T-cell (primary cell): ENCODE results near the gene DOCK8. TPM values are rescaled to one million over a fixed set of nuclear protein-coding genes. Genes with fewer than 3 reads are reported as not detected.
"Not testable (repeated sequence)": the region's sequence is repeated elsewhere in the genome, so short reads cannot be mapped to it uniquely, and the experiment has no call there.

Experiments used
- ATAC-seq, 4 experiments: fragments of 200-7000 bp in 3 of 4; fragments of 150-1000 bp in 1 of 4; cut with Tn5 transposase; replicated peaks in 1 of 4; 1 replicate in 3 of 4; 2 replicates in 1 of 4; pipeline ENCODE4 v1.10.0; 2021; ENCODE audit warnings: moderate library complexity in 3 of 4, mild to moderate bottlenecking in 2 of 4, moderate number of reproducible peaks in 1 of 4
- CTCF ChIA-PET, 2 donors: fragments of 300-600 bp; sonication (Branson Sonifier 250); formaldehyde crosslinking; loops; one replicate each; lab custom pipeline; 2022; ENCODE audit warnings: antibody characterized with exemption in 2 of 2; lab: Charles Lee
- POLR2A ChIA-PET, 2 donors: fragments of 300-600 bp; sonication (Branson Sonifier 250); formaldehyde crosslinking; loops; one replicate each; lab custom pipeline; 2022; ENCODE audit warnings: antibody characterized with exemption in 2 of 2; lab: Charles Lee
- DNase-seq, 35 experiments: peaks; one replicate each; pipeline versions ENCODE4 v3.0.0 to v3.0.0-alpha.2; 2013 to 2023
- H3K27ac ChIP-seq: one replicate; pipeline ENCODE4 v1.5.1; 2013; ENCODE audit warnings: low read length
- H3K27me3 ChIP-seq, 2 experiments: replicated peaks in 1 of 2; 1 replicate in 1 of 2; 2 replicates in 1 of 2; pipeline versions ENCODE4 v1.6.1 to v1.7.0; 2013; ENCODE audit warnings: low read length in 1 of 2, mixed read lengths in 1 of 2; ENCODE audit not compliant: control insufficient read depth in 2 of 2, insufficient read depth in 2 of 2; ENCODE audit errors: extremely low read depth in 1 of 2
- H3K36me3 ChIP-seq, 2 donors: 1 replicate in 1 of 2; 2 replicates in 1 of 2; pipeline versions ENCODE4 v1.6.1 to v1.7.0; 2013; ENCODE audit warnings: low read length in 1 of 2; ENCODE audit not compliant: control insufficient read depth in 2 of 2, insufficient read depth in 1 of 2; ENCODE audit errors: extremely low read depth in 1 of 2
- H3K4me1 ChIP-seq, 2 experiments: 1 replicate in 1 of 2; 2 replicates in 1 of 2; pipeline versions ENCODE4 v1.6.1 to v1.7.0; 2013; ENCODE audit warnings: low read length in 2 of 2, mixed read lengths in 1 of 2; ENCODE audit not compliant: insufficient read depth in 2 of 2, control insufficient read depth in 1 of 2; ENCODE audit errors: extremely low read depth in 1 of 2
- H3K4me3 ChIP-seq, 2 donors: 1 replicate in 1 of 2; 2 replicates in 1 of 2; pipeline versions ENCODE4 v1.5.1 to v1.7.0; 2013; ENCODE audit warnings: mild to moderate bottlenecking in 2 of 2, low read length in 1 of 2, moderate library complexity in 1 of 2; ENCODE audit not compliant: control insufficient read depth in 1 of 2; ENCODE audit errors: extremely low read depth in 1 of 2
- H3K9me3 ChIP-seq: 2 replicates; pipeline ENCODE4 v1.7.0; 2013
- H3K27ac Mint-ChIP-seq, 2 donors: one replicate each; pipeline ENCODE4 v1.8.0; 2020 to 2021; ENCODE audit warnings: mild to moderate bottlenecking in 2 of 2, mixed read lengths in 2 of 2
- H3K27me3 Mint-ChIP-seq, 2 donors: one replicate each; pipeline ENCODE4 v1.8.0; 2021 to 2022; ENCODE audit warnings: mixed read lengths in 2 of 2
- H3K36me3 Mint-ChIP-seq: one replicate; pipeline ENCODE4 v1.8.0; 2021; ENCODE audit warnings: mixed read lengths
- H3K4me1 Mint-ChIP-seq, 3 donors: one replicate each; pipeline ENCODE4 v1.8.0; 2020 to 2022; ENCODE audit warnings: mixed read lengths in 3 of 3, mild to moderate bottlenecking in 1 of 3
- H3K4me3 Mint-ChIP-seq, 3 donors: one replicate each; pipeline ENCODE4 v1.8.0; 2020 to 2022; ENCODE audit warnings: mild to moderate bottlenecking in 3 of 3, mixed read lengths in 3 of 3, moderate library complexity in 3 of 3
- H3K9me3 Mint-ChIP-seq, 3 donors: one replicate each; pipeline ENCODE4 v1.8.0; 2020 to 2022; ENCODE audit warnings: mixed read lengths in 3 of 3
- WGBS: methylation state at CpG from one replicate; pipeline ENCODE4 v1.1.5; 2013; ENCODE audit warnings: missing lambda C conversion rate; ENCODE audit not compliant: insufficient coverage; 5-methylcytosine and 5-hydroxymethylcytosine counted together
- total RNA-seq, 35 experiments: library from RNA in 6 of 35; stranded (reverse) in 6 of 35; fragments of 120-200 nt in 1 of 35; gene quantifications; one replicate each; pipeline versions ENCODE4 v1.2.1 to v1.2.4 and lab custom pipeline; 2013 to 2026

Gene DOCK8
- total RNA-seq, 5 donors from 2014 or later (not counting 1 experiment from before 2014, with no cell fraction given), result 173 to 231 (median 208) TPM

DNA sequence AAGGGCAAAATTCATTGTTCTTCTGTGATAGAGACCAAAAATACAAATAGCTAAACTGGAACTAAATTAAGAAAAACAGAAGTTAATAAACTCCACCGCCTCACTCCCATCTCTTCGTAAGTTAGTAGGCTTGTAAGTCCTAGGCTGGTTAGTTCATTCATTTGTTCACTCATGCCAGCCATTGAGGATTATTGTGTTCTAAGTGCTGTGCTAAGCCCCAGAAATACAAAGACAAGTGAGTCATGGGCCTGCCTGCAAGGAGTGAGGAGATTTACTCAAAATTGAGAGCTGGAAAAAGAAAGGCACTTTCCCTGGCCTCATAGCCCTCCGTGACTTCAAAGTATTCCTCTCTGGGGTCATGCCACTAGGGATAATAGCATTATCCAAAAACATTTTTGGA lies 8.5 kb downstream of the DOCK8 start:
- ATAC-seq, result no peak
- WGBS, result no CpG with 5 or more reads among the region's 3 CpGs
- Histone ChIP-seq H3K27ac (no peak overlapping the region), H3K4me1 (peaks cover 0 to 12% of the 10 kb centered on the region in 2 experiments), H3K9me3 (no peaks in the 10 kb centered on the region), H3K4me3 (no peak overlapping the region), H3K36me3 (no peaks in the 10 kb centered on the region), H3K27me3 (no peaks in the 10 kb centered on the region)
- Mint-ChIP-seq H3K27me3 (no peaks in the 10 kb centered on the region), H3K27ac (peak overlapping the region in 1 of 2 donors; percentile 41), H3K9me3 (no peaks in the 10 kb centered on the region), H3K36me3 (no peaks in the 10 kb centered on the region), H3K4me1 (peaks cover 16 to 28% (median 16%) of the 10 kb centered on the region in 3 donors), H3K4me3 (peak overlapping the region in 1 of 3 donors; percentile 2)
- CTCF ChIA-PET, result no interaction called here
- POLR2A ChIA-PET, result no interaction called here
- no peak for DNase-seq

DNA sequence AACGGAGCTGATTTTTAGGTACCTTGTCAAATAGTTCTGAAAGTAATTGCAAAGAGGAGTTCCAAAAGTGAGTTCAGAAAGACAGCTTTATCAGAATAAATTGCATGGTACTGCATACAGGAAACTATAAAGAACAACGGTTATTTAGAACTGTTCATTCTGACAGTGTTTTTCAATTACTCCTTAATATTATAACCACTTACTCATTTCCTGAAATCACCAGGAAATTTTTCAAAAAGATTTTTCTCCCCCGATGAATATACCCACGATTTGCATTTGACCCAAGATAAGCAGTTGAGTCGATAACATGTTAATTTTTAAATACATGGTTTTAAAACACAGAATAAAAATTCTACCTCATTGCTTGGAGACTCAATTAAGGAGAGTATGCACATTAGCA lies 9.4 kb downstream of the DOCK8 start:
- H3K9me3 ChIP-seq, result no peaks in the 10 kb centered on the region
- Mint-ChIP-seq H3K9me3 (no peaks in the 10 kb centered on the region), H3K4me3 (no peak overlapping the region), H3K27ac (no peak overlapping the region), H3K27me3 (no peaks in the 10 kb centered on the region), H3K4me1 (peaks cover 16 to 28% (median 16%) of the 10 kb centered on the region in 3 donors), H3K36me3 (no peaks in the 10 kb centered on the region)
- 57% methylated on average over 2 of the region's 5 CpGs for WGBS
- no peaks in the 10 kb centered on the region for H3K36me3 ChIP-seq
- H3K27ac ChIP-seq, result no peak overlapping the region
- POLR2A ChIA-PET, result no interaction called here
- no peak for DNase-seq
- no peaks in the 10 kb centered on the region for H3K27me3 ChIP-seq
- H3K4me3 ChIP-seq, result no peak overlapping the region
- H3K4me1 ChIP-seq, result peaks cover 0 to 12% of the 10 kb centered on the region in 2 experiments
- CTCF ChIA-PET, result no interaction called here
- ATAC-seq, result no peak

DNA sequence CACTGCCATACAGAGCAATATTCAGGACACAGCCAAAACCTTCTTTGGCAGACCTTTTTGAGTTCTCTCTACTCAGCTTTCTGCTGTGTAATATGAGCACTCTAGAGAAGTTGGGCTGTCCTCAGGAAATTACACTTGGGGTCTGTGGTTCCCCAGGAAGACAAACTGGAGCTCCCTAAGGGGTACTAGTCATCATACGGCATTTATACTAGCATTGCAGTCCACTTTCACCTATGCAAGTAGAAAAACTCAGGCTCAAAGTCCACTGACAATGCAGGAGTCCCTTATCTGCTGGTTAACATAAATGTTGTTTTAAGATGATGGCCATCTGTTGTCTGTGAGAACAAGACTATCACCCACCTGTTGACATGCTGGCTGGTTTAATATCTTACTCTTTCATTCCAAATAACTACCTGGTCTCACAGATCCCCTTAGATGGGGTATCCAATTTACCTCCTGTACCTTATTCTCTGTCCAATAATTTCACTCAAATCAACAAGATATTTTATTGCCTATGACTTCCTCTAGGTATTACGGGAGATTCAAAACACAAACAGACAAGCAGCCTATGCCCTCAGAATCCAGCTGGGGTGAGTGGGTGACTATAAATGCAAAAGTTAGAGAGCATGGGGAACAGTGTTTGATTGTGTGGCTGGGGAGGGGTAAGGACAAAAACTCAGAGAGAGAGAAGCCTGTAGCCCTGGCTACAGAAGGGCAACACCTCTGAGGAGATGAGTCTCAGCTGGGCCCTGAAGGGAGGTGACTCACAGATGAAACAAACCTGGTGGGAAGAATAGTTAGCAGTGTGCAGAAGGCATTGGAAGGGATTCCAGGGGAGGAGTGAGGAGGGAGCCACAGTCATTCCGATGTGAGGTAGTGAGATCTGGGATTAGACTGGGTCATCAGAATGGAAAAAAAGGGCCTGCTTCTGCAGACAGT lies 10.2 kb downstream of the DOCK8 start:
- no peaks in the 10 kb centered on the region for H3K9me3 Mint-ChIP-seq
- H3K27me3 Mint-ChIP-seq, result no peaks in the 10 kb centered on the region
- Histone ChIP-seq H3K27ac (no peak overlapping the region), H3K4me1 (peaks cover 0 to 12% of the 10 kb centered on the region in 2 experiments), H3K9me3 (no peaks in the 10 kb centered on the region), H3K4me3 (no peak overlapping the region), H3K36me3 (no peaks in the 10 kb centered on the region), H3K27me3 (no peaks in the 10 kb centered on the region)
- POLR2A ChIA-PET, result no interaction called here
- no peak overlapping the region for H3K27ac Mint-ChIP-seq
- no CpG with 5 or more reads among the region's 3 CpGs for WGBS
- H3K4me3 Mint-ChIP-seq, result no peak overlapping the region
- CTCF ChIA-PET, result no interaction called here
- H3K4me1 Mint-ChIP-seq, result peaks cover 16 to 25% (median 16%) of the 10 kb centered on the region in 3 donors
- ATAC-seq (peak in 1 of 4 experiments; percentile 48), DNase-seq (no peak)
- no peaks in the 10 kb centered on the region for H3K36me3 Mint-ChIP-seq

DNA sequence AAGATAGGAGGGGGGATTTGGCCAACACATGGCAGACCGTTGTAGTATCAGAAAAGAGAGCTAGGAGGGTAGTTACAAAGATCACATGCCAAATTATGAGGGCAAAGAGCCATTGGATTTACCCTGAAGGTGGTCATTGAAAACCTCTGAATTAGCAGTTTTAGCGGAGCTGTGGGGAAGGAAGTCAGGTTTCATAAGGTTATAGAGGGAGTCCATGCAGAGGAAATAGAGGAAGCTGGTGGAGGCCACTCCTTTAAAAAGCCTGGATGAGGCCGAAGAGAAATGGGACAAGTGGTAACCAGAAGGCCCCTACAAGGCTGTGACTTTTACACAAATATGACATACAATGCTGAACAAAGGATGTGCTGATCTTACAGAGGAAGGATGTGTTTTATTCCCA lies 13.2 kb downstream of the DOCK8 start:
- no peaks in the 10 kb centered on the region for H3K27me3 Mint-ChIP-seq
- Histone ChIP-seq H3K4me3 (no peak overlapping the region), H3K27ac (no peak overlapping the region), H3K27me3 (no peaks in the 10 kb centered on the region), H3K9me3 (no peaks in the 10 kb centered on the region), H3K36me3 (no peaks in the 10 kb centered on the region), H3K4me1 (peaks cover 0 to 3% of the 10 kb centered on the region in 2 experiments)
- ChIA-PET CTCF (no interaction called here), POLR2A (no interaction called here)
- 87% methylated on average over 2 of the region's 3 CpGs for WGBS
- H3K4me1 Mint-ChIP-seq, result peaks cover 7% of the 10 kb centered on the region in 3 donors
- no peak overlapping the region for H3K27ac Mint-ChIP-seq
- no peak overlapping the region for H3K4me3 Mint-ChIP-seq
- ATAC-seq (no peak), DNase-seq (no peak)
- no peaks in the 10 kb centered on the region for H3K36me3 Mint-ChIP-seq
- no peaks in the 10 kb centered on the region for H3K9me3 Mint-ChIP-seq

DNA sequence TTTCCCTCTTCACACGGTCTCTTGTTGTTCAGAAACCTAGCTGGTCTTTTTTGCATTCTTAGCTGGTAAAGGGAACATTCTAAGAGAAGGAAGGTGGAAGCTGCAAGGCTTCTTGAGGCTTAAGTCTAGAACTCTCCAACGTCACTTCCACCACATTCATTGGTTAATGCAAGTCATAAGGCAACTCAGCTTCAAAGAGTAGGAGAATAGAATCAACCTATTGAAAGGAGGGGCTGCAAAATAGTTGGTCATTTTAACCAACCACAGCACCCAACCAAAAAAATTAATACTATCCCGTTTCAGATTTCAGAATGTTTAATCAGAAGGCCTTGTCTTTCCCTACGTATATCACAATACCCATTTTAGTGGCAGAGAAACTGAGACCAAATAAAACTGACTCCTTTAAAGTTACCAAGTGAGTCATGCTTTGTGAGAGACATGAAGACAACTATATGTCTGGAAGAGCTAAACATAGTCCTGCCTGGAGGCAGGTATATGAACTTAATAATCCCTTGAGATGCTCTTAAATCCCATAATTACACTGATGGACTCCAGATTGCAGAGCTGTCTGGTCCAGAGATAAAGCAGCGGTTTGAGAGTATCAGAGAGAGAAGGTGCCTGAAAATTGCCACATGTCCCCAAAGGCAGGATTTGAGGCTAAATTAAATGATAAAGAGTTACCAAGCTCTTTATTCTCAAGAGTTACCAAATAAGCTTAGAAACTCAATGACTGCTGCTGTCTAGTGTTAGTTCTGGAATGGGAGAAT lies 14.4 kb downstream of the DOCK8 start:
- H3K4me1 ChIP-seq, result peaks cover 0 to 3% of the 10 kb centered on the region in 2 experiments
- peaks cover 1 to 6% (median 3%) of the 10 kb centered on the region in 3 donors for H3K4me1 Mint-ChIP-seq
- H3K27me3 Mint-ChIP-seq, result no peaks in the 10 kb centered on the region
- H3K4me3 Mint-ChIP-seq, result no peak overlapping the region
- no peak overlapping the region for H3K4me3 ChIP-seq
- ChIA-PET CTCF (interaction anchor here in 1 of 2 donors (0.5 kb wide), 1 partner anchor 53 kb away, joined by 4 read pairs; no protein-coding TSS in a partner anchor), POLR2A (no interaction called here)
- no peak for ATAC-seq
- no peaks in the 10 kb centered on the region for H3K27me3 ChIP-seq
- H3K27ac ChIP-seq, result no peak overlapping the region
- H3K9me3 ChIP-seq, result no peaks in the 10 kb centered on the region
- DNase-seq, result no peak
- H3K9me3 Mint-ChIP-seq, result peaks cover 0 to 5% (median under 1%) of the 10 kb centered on the region in 3 donors
- no CpG with 5 or more reads among the region's 5 CpGs for WGBS
- no peak overlapping the region for H3K27ac Mint-ChIP-seq
- peaks cover 1% of the 10 kb centered on the region for H3K36me3 Mint-ChIP-seq
- H3K36me3 ChIP-seq, result no peaks in the 10 kb centered on the region

DNA sequence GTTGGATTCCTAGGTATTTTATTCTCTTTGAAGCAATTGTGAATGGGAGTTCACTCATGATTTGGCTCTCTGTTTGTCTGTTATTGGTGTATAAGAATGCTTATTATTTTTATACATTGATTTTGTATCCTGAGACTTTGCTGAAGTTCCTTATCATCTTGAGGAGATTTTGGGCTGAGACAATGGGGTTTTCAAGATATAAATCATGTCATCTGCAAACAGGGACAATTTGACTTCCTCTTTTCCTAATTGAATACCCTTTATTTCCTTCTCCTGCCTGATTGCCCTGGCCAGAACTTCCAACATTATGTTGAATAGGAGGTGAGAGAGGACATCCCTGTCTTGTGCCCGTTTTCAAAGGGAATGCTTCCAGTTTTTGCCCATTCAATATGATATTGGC lies 17.0 kb downstream of the DOCK8 start:
- H3K27ac ChIP-seq, H3K4me3 Mint-ChIP-seq, H3K27ac Mint-ChIP-seq, H3K36me3 Mint-ChIP-seq, H3K4me1 Mint-ChIP-seq, POLR2A ChIA-PET, H3K27me3 Mint-ChIP-seq, ATAC-seq, H3K36me3 ChIP-seq, H3K27me3 ChIP-seq, DNase-seq, H3K4me3 ChIP-seq, H3K4me1 ChIP-seq, CTCF ChIA-PET, H3K9me3 ChIP-seq: not testable (repeated sequence)
- H3K9me3 Mint-ChIP-seq, result peaks cover 2 to 13% (median 6%) of the 10 kb centered on the region in 3 donors
- WGBS, result no CpG with 5 or more reads among the region's 1 CpG
